ENCODE measurements around the gene DMBT1.

The DMBT1 gene

GRCh38 chr10:122658356-122659049, 97.9 kb downstream of the DMBT1 start:
- TF ChIP-seq, protein P1, sequence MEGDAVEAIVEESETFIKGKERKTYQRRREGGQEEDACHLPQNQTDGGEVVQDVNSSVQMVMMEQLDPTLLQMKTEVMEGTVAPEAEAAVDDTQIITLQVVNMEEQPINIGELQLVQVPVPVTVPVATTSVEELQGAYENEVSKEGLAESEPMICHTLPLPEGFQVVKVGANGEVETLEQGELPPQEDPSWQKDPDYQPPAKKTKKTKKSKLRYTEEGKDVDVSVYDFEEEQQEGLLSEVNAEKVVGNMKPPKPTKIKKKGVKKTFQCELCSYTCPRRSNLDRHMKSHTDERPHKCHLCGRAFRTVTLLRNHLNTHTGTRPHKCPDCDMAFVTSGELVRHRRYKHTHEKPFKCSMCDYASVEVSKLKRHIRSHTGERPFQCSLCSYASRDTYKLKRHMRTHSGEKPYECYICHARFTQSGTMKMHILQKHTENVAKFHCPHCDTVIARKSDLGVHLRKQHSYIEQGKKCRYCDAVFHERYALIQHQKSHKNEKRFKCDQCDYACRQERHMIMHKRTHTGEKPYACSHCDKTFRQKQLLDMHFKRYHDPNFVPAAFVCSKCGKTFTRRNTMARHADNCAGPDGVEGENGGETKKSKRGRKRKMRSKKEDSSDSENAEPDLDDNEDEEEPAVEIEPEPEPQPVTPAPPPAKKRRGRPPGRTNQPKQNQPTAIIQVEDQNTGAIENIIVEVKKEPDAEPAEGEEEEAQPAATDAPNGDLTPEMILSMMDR (IDR thresholded peaks at IDR 0.05; ENCODE audit: low read depth, low read length, missing control alignments) = no peak
- no peak overlapping the region for H3K4me3 ChIP-seq (ENCODE audit: low read depth, low read length)
- no peak for DNase-seq (ENCODE audit: low read depth)

DNA sequence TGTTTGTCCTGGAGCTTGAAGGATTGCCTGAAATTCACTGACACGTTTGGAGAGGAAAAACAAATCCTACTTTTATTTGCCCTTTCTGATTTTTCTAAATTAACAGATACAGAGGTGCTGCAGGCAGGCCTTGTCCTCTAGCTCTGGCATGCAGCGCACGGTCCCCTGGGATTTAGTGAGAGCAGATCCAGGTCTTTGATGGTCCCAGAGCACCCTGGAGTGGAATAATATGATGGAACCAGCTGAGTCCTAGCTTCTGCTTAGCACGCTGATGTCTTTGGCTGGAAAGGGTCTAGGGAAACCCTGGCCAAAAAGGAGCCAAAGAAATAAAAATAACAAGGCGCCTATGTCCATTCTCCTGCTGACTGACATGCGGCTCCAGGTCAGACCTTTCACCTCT, 98.6 kb downstream of the DMBT1 start:
- DNase-seq (ENCODE audit: low read depth) = no peak
- TF ChIP-seq, protein P1 (IDR thresholded peaks at IDR 0.05; ENCODE audit: low read depth, low read length, missing control alignments) = no peak
- H3K4me3 ChIP-seq (ENCODE audit: low read depth, low read length) = no peak overlapping the region

DNA sequence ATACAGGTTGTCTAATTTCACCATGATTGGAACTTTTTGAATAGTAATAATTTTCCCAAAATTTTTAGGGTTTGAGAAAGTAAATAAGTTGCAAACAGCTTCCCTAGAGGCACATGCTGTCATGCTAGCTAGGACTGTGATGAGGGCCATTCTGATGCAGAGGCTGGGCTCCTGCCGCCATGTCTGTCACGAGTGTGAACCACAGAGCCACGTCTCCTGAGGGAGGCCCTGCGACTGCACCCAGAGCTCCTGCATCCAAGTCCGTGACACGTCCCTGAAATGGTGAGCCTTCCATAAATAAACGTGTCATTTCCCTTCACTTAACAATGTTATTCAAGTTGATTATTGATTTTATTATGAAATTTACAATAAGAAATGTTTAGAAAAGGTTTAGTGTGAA, 99.1 kb downstream of the DMBT1 start:
- TF ChIP-seq, protein P1 (IDR thresholded peaks at IDR 0.05; ENCODE audit: low read depth, low read length, missing control alignments) = no peak
- no peak overlapping the region for H3K4me3 ChIP-seq (ENCODE audit: low read depth, low read length)
- DNase-seq (ENCODE audit: low read depth) = no peak

DNA sequence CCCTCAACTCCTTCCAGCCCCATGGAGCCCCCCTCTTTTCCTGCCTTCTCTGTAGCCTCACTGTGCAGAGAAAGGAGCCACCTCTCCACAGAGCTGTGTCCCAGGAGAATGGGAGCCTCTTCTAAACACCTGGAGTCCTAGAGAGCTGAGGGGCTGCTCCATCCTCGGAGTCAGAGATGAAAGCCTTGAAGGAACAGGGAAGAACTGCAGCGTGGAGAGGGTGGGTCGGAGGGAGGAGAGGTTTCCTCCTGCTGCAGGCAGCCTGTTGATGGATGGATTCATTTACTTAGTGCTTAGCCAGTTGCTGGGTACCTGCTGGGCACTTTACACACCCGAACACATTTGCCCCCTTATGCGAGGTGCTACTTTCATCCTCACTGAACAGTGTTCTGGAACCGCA, 100.1 kb downstream of the DMBT1 start:
- H3K4me3 ChIP-seq (ENCODE audit: low read depth, low read length) = no peak overlapping the region
- TF ChIP-seq, protein P1 (IDR thresholded peaks at IDR 0.05; ENCODE audit: low read depth, low read length, missing control alignments) = no peak
- no peak for DNase-seq (ENCODE audit: low read depth)

GRCh38 chr10:122662231-122662630, 101.7 kb downstream of the DMBT1 start:
- DNase-seq (ENCODE audit: low read depth) = no peak
- TF ChIP-seq, protein P1 (IDR thresholded peaks at IDR 0.05; ENCODE audit: low read depth, low read length, missing control alignments) = no peak
- no peak overlapping the region for H3K4me3 ChIP-seq (ENCODE audit: low read depth, low read length)

GRCh38 chr10:122663516-122664130, 103.1 kb downstream of the DMBT1 start:
- TF ChIP-seq, protein P1 (IDR thresholded peaks at IDR 0.05; ENCODE audit: low read depth, low read length, missing control alignments) = no peak
- no peak for DNase-seq (ENCODE audit: low read depth)
- no peak overlapping the region for H3K4me3 ChIP-seq (ENCODE audit: low read depth, low read length)

DNA sequence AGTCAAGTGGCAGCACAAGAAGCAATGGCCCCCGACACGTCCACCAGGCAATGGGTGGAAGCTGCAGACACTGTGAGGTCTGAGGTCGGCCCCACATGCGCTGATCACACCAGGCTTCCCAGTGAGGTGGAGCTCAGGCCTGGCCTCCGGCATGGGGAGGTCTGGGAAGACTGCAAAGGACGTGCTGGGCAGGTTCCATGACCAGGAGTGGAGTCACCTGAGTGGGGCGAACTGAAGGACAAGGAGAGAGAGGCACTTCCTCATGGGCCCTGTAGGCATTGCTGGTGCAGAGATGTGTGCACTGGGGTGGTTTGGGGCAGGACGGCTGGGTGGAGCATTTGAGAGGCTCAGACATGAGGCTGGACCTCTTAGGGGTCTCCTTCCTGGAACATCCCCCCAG, 103.9 kb downstream of the DMBT1 start:
- no peak overlapping the region for H3K4me3 ChIP-seq (ENCODE audit: low read depth, low read length)
- TF ChIP-seq, protein P1 (IDR thresholded peaks at IDR 0.05; ENCODE audit: low read depth, low read length, missing control alignments) = no peak
- no peak for DNase-seq (ENCODE audit: low read depth)
